Suppressor macrophage treated with lipopolysaccharide for 1 hour (primary cell): ENCODE data around the gene KRT2.
"Not testable (repeated sequence)": the region's sequence is repeated elsewhere in the genome, so short reads cannot be mapped to it uniquely, and the experiment has no call there.

ENCODE experiments used
- DNase-seq, 3 donors: peaks; one replicate each; pipeline ENCODE4 v3.0.0-alpha.2; 2020 to 2022

Gene KRT2

DNA sequence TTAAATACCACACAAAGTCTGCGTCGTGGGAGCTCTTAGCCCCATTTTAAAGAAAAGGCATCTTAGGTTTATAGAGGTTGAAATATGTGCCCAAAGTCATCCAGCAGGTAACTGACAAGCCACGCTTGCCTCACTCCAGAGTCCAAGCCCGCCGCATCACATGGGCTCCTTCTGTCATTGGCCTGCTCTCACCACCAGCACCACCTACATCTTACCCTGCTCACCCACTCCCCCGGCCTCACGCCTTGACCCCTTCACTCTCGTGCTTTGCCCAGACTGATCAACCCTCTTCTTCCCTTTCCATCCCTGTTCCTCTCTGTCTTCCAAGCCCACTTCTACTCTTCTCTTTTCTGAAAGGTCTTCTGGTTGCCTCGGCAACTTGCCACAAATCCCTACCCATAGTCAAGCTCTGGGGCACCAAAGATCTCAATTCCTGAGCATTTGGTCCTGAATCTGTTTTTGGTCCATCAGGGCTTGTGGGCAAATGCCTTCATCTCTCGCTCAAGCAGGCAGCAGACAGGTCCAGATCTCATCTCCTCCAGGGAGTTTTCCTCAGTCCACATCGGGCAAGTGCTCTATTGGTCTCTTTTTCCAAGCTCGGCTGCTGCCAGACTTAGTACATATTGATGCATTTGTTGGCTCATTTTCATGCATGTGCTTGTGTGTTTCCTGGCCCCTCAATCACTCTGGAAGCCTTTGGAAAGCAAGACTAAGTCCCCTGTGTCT is 31.7 kb upstream of the KRT2 start:
- no peak for DNase-seq

- DNase-seq, result no peak
Observed at GRCh38 chr12:52682938-52683574, 31.0 kb upstream of the KRT2 start.

GRCh38 chr12:52682381-52682660 is 30.3 kb upstream of the KRT2 start:
- DNase-seq, result no peak

- no peak for DNase-seq
Observed at GRCh38 chr12:52681526-52682380, 29.7 kb upstream of the KRT2 start.

GRCh38 chr12:52680363-52680762 is 28.4 kb upstream of the KRT2 start, which contains the start of gene KRT1:
TSS of gene KRT1 (minus strand) at chr12:52680407. CDS start at chr12:52680348, 59 bp downstream.
- no peak for DNase-seq

DNA sequence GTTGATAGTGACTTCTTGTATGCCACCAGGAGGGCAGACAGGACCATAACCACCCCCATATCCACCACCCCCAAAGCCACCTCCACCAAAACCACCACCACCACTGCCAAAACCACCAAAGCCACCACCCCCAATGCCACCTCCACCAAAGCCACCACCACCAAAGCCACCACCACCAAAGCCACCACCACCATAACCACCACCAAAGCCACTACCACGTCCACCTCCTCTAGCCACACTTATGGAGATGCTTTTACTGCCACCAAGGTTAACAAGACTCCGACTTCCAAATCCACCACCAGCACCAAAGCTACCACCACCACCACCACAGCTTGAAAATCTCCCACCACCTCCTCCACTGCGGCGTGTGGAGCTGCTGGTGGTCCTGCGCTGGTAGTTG is 27.9 kb upstream of the KRT2 start:
- no peak for DNase-seq

DNA sequence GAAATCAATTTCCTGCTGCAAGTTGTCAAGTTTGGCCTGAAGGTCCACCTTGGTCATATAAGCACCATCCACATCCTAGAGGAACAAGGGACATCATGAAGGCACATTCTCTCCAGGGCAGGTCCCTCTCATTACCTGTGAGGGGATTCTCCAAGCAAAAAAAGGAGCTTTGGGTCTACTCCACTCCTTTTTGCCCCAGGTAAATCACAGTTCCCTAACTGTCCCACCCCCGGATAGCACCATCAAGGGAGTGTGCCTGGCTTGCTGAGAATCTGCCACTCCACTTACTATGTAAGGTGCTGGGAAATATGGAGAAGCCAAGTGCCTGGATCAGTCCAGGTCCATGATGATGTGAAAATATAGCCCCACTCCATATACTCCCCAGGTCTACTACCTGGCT is 25.7 kb upstream of the KRT2 start:
- DNase-seq, result no peak

GRCh38 chr12:52677126-52677525 is 25.1 kb upstream of the KRT2 start:
- no peak for DNase-seq

DNA sequence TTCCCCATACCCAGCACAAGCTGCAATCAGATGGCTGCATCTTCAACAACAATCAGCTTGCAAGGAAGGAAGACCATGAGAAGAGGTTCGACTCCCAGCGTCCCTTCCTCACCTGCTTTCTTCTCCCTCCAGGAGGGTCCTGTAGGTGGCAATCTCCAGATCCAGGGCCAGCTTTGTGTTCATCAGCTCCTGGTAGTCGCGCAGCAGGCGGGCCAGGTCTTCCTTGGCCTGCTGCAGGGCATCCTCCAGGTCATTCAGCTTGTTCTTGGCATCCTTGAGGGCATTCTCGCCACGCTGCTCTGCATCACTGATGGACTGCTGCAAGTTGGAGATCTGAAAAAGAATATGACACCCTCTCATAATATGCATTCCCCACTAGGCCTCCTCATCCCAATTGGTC is 24.2 kb upstream of the KRT2 start:
- no peak for DNase-seq

DNA sequence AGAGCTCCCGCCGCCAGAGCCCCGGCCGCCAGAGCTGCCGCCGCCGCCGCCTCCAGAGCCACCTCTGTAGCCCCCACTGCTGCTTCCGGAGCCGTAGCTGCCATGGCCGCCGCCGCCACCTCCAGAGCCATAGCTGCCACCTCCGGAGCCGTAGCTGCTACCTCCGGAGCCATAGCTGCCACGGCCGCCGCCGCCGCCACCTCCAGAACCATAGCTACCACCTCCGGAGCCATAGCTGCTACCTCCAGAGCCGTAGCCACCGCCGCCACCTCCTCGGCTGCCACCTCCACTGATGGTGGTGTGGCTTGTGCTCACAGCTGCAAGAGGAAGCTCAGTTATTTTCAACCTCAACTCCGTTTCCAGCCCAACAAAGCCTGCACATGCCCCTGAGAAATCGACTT is 23.3 kb upstream of the KRT2 start:
- DNase-seq, result no peak

DNA sequence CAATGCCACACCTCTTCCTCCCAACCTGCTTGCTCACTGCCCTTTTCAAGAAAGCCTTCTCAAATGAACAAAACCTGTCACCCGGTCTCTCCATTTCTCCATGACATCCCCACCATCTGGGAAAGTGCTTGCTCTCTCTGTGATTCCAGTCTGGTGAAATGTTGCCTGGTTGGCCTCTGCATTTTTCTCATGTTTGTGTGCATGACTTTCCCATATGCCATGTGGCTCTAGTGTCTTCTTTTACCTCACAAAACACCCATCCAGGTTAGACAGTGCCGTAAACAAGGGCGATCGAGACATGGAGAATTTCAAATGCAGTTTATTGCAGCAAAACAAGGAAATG is 22.4 kb upstream of the KRT2 start:
- DNase-seq, result no peak

DNA sequence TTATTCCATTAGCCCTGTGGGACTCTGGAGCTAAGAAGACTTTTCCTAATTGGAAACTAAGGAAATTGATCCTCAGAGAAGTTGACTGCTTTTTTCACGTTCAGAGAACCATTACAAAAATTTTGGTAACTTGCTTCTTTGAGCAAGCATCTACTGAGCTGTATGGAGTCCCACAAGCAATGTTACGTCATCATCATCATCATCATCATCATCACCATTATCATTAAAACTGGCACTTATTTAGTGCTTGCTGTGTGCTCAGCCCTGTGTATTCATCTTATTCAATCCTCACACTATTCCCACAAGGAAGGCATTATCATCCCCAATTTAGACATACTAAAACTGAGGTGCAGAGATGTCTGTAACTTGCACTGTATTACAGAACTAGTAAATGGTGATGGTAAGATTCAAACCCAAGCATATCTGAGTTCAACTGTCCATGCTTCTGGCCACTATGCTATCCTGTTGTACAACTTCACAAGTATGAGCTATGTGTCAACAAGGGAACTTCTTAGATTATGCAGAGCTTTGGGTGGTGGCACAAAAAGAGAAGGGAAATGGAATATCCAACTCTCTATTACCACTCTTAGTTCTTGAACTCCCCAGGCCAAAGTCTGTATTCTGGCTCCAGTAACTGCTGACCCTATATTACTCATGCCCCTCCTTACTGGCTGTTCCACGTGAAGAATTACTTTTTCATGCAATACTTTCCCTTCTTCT is 21.9 kb upstream of the KRT2 start:
- DNase-seq, result peak; percentile 2 to 26 (median 23)

GRCh38 chr12:52673217-52673616 is 21.2 kb upstream of the KRT2 start:
- no peak for DNase-seq

DNA sequence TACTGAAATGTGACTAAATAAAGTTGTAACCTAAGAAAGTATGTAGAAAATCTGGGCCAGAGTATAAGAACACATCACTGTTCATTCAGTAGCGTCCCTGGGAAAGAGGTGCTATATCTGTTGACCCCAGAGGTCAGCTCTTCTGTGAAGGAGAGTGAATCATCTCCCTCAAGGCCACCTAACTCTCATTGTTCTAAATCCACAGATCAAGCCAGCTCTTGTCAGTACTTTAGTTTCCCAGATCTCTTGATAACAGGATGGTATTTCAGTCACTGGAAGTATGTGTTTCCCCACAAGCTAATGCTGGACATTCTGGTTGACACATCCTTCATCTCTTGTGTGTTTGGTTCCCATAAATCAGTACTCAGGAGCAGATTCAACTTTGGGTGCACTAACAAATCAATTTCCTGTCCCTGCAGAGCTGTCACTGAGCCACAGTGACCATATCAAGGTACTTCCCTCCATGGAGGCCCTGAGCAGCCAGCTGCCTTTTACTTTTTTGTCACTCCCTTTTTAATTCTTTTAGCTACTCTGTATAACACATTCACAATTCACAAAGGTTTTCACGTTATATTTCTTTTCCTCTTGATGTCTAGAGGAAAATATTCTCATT is 20.4 kb upstream of the KRT2 start:
- DNase-seq, result no peak

GRCh38 chr12:52670961-52671360 is 18.9 kb upstream of the KRT2 start:
- DNase-seq, result no peak

- DNase-seq, result no peak
Observed at GRCh38 chr12:52670506-52670905, 18.5 kb upstream of the KRT2 start.

DNA sequence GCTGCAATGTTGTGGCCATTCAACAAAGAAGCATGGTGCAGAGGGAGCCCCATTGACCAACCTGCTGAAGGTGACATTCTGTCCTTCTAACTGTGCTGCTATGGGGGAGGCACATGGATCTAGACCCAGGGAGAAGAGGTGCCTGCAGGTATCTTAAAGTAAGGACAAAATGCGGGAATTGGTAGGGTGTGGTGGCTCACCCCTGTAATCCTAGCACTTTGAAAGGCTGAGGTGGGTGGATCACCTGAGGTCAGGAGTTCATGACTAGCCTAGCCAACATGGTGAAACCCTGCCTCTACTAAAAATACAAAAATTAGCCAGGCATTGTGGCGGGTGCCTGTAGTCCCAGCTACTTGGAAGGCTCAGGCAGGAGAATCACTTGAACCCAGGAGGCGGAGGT is 17.9 kb upstream of the KRT2 start:
- DNase-seq, result not testable (repeated sequence)

DNA sequence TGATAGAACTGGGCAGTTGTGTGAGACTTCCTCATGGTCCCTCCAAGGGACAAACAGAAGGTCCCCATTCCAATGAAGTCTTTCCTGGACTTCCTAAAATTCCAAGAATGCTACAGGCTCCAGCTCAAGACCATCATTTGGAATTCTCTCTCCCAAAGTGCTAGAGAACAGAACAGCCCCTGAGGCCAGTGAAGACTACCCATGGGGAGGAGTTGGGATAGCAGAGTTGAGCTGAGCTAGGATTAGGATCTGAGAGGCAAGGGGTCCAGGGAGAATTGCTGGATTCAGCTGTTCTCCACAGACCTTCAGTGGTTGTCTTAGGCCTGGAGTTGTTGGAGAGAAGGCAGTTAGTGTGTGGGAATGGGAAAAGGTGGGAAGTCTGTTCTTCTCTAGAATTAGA is 17.4 kb upstream of the KRT2 start:
- DNase-seq, result no peak

DNA sequence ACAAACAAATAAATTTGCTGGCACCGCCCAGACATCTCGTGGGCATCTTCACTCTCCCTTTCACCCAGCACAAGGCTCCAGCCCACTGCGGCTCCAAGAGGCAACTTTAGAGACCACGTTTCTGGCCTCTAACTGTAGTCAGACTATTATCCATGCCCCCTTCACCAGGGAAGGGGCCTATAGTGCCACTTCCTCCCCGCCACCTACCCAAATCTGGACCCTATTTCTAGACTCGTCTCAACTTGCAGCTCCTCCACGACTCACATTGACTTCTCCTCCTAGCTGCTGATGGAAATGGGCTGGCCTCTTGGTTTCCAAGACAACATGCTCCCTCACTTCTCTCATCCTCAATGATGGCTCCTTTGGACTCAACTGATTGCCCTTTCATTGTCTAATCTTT is 15.9 kb upstream of the KRT2 start:
- no peak for DNase-seq

GRCh38 chr12:52667509-52667908 is 15.5 kb upstream of the KRT2 start:
- DNase-seq, result no peak

DNA sequence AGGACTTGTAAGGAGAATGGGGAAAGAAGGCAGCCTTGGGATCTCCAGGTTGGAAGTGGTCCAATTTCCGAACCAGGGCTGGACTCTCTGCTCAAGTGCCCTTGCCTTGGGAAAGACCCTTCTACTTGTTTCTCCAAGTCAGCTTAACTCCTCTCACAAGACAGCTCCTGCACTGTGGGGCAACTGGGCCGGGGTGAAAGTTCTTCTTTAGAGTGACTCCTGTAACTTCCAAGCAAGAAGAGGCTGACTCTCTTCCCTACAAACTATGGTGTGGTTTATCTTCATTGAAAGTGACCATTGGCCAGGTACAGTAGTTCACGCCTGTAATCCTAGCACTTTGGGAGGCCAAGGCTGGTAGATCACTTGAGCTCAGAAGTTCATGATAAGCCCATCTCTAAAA is 14.5 kb upstream of the KRT2 start:
- DNase-seq, result no peak

GRCh38 chr12:52663420-52663819 is 11.4 kb upstream of the KRT2 start:
- no peak for DNase-seq

GRCh38 chr12:52662918-52663229 is 10.9 kb upstream of the KRT2 start:
- DNase-seq, result no peak
